GM23338 (cell line): ENCODE results near the gene GNB1. TPM values are rescaled to one million over a fixed set of nuclear protein-coding genes. Genes with fewer than 3 reads are reported as not detected.

Source experiments
- ATAC-seq: fragments of 200-7000 bp; cut with Tn5 transposase; 3 replicates; pipeline ENCODE4 v1.9.1; 2020
- DNase-seq: peaks from one replicate; pipeline ENCODE4 v3.0.0-alpha.2; 2015; ENCODE audit warnings: low spot score
- H2AFZ ChIP-seq: fragments of 200-600 bp; sonication (generic); 2 replicates; pipeline ENCODE4 v1.8.0; 2016; ENCODE audit warnings: antibody characterized with exemption, mild to moderate bottlenecking, moderate library complexity
- H3F3A ChIP-seq: fragments of 200-600 bp; sonication (generic); replicated peaks from 2 replicates; pipeline ENCODE4 v1.8.0; 2017; ENCODE audit warnings: antibody characterized with exemption, mixed run types, low read depth
- H3K27ac ChIP-seq: fragments of 200-600 bp; sonication (generic); 2 replicates; pipeline ENCODE4 v1.6.1; 2016; ENCODE audit warnings: low read depth
- H3K27me3 ChIP-seq: fragments of 200-600 bp; sonication (generic); 2 replicates; pipeline ENCODE4 v1.8.0; 2016; ENCODE audit warnings: mild to moderate bottlenecking, mixed run types, moderate library complexity; ENCODE audit not compliant: insufficient read depth
- H3K36me3 ChIP-seq: fragments of 200-600 bp; sonication (generic); 2 replicates; pipeline ENCODE4 v1.8.0; 2016; ENCODE audit warnings: mild to moderate bottlenecking; ENCODE audit not compliant: insufficient read depth
- H3K4me1 ChIP-seq: fragments of 200-600 bp; sonication (generic); 2 replicates; pipeline ENCODE4 v1.8.0; 2016; ENCODE audit warnings: mild to moderate bottlenecking, moderate library complexity; ENCODE audit not compliant: insufficient read depth
- H3K4me2 ChIP-seq: fragments of 200-600 bp; sonication (generic); 2 replicates; pipeline ENCODE4 v1.7.1; 2017; ENCODE audit warnings: mixed run types
- H3K4me3 ChIP-seq: fragments of 200-600 bp; sonication (generic); 2 replicates; pipeline ENCODE4 v1.6.1; 2016; ENCODE audit warnings: mixed run types
- H3K79me2 ChIP-seq: fragments of 200-600 bp; sonication (generic); replicated peaks from 2 replicates; pipeline ENCODE4 v1.8.0; 2017; ENCODE audit warnings: mild to moderate bottlenecking; ENCODE audit not compliant: insufficient read depth
- H3K9me2 ChIP-seq: fragments of 200-600 bp; sonication (generic); 2 replicates; pipeline ENCODE4 v1.8.0; 2017; ENCODE audit not compliant: insufficient read depth
- H4K20me1 ChIP-seq: fragments of 200-600 bp; sonication (generic); replicated peaks from 2 replicates; pipeline ENCODE4 v1.8.0; 2017; ENCODE audit warnings: mild to moderate bottlenecking; ENCODE audit not compliant: insufficient read depth
- H3K27ac Mint-ChIP-seq: 2 replicates; pipeline ENCODE4 v1.8.0; 2020; ENCODE audit warnings: inconsistent platforms, mild to moderate bottlenecking, moderate library complexity, mixed read lengths
- H3K27me3 Mint-ChIP-seq: 3 replicates; pipeline ENCODE4 v1.8.0; 2022; ENCODE audit warnings: low read depth, mild to moderate bottlenecking, moderate library complexity, mixed read lengths, inconsistent platforms; ENCODE audit not compliant: insufficient read depth, poor library complexity
- H3K36me3 Mint-ChIP-seq: 3 replicates; pipeline ENCODE4 v1.8.0; 2021; ENCODE audit warnings: low read depth, mild to moderate bottlenecking, inconsistent platforms, moderate library complexity, mixed read lengths
- H3K4me1 Mint-ChIP-seq: 3 replicates; pipeline ENCODE4 v1.8.0; 2020; ENCODE audit warnings: mild to moderate bottlenecking, inconsistent platforms, mixed read lengths
- H3K4me3 Mint-ChIP-seq: 3 replicates; pipeline ENCODE4 v1.8.0; 2021; ENCODE audit warnings: moderate library complexity, mild to moderate bottlenecking, inconsistent platforms, mixed read lengths
- H3K9me3 Mint-ChIP-seq: 3 replicates; pipeline ENCODE4 v1.8.0; 2020; ENCODE audit warnings: moderate library complexity, mild to moderate bottlenecking, inconsistent platforms, mixed read lengths
- CREB1 ChIP-seq: fragments of 250-450 bp; sonication (Bioruptor Pico); IDR thresholded peaks from 2 replicates; pipeline ENCODE4 v1.5.0; 2020; ENCODE audit warnings: low read depth, mild to moderate bottlenecking, moderate library complexity
- ETS1 ChIP-seq: IDR thresholded peaks from 2 replicates; pipeline ENCODE4 v1.6.1; 2016; ENCODE audit warnings: antibody characterized with exemption
- EZH2 ChIP-seq: fragments of 200-600 bp; sonication (generic); IDR thresholded peaks from one replicate; pipeline ENCODE4 v1.8.0; 2017; ENCODE audit warnings: antibody characterized with exemption, mild to moderate bottlenecking, low read depth; ENCODE audit not compliant: unreplicated experiment
- EZH2phosphoT487 ChIP-seq: fragments of 200-600 bp; sonication (generic); IDR thresholded peaks from one replicate; pipeline ENCODE4 v1.8.1; 2018; ENCODE audit warnings: antibody characterized with exemption; ENCODE audit not compliant: unreplicated experiment
- JUNB ChIP-seq: IDR thresholded peaks from one replicate; pipeline ENCODE4 v1.6.1; 2016; ENCODE audit warnings: antibody characterized with exemption; ENCODE audit not compliant: unreplicated experiment
- NANOG ChIP-seq: IDR thresholded peaks from 2 replicates; pipeline ENCODE4 v1.6.1; 2016; ENCODE audit warnings: antibody characterized with exemption, borderline replicate concordance
- POLR2AphosphoS5 ChIP-seq: IDR thresholded peaks from 2 replicates; pipeline ENCODE4 v1.6.1; 2016; ENCODE audit warnings: antibody characterized with exemption, low read depth
- REST ChIP-seq: IDR thresholded peaks from one replicate; pipeline ENCODE4 v1.6.1; 2018; ENCODE audit warnings: antibody characterized with exemption; ENCODE audit not compliant: unreplicated experiment
- STAT1 ChIP-seq: IDR thresholded peaks from one replicate; pipeline ENCODE4 v1.6.1; 2016; ENCODE audit warnings: antibody characterized with exemption; ENCODE audit not compliant: unreplicated experiment
- ZNF114 ChIP-seq: fragments of 250-450 bp; sonication (Bioruptor Pico); IDR thresholded peaks from 2 replicates; pipeline ENCODE4 v1.5.0; 2020; ENCODE audit warnings: mild to moderate bottlenecking, moderate library complexity
- ZNF331 ChIP-seq: fragments of 250-450 bp; sonication (Bioruptor Pico); IDR thresholded peaks from 2 replicates; pipeline ENCODE4 v1.5.0; 2020; ENCODE audit warnings: low read depth, mild to moderate bottlenecking, moderate library complexity
- polyA plus RNA-seq: library from polyadenylated mRNA; unstranded; fragments of >200 nt; fragmentation: Nextera tagmentation; extraction: Ambion mirVana; gene quantifications from 2 replicates; pipeline ENCODE4 v1.2.1, GENCODE V29; 2016
- total RNA-seq: library from RNA; depleted of rRNA; stranded (reverse); fragments of >200 nt; shearing (Covaris generic); gene quantifications from 2 replicates; pipeline ENCODE4 v1.2.3, GENCODE V29; 2014

GNB1 gene
- total and polyA plus RNA-seq, 2 experiments from 2014 or later: 65.4 to 138 TPM

GRCh38 chr1:1755426-1755825 lies 135.5 kb downstream of the GNB1 start:
- Histone ChIP-seq H3K4me3 (no peak overlapping the region), H4K20me1 (peaks cover 7% of the 10 kb centered on the region; the same call in 1 of the 2 replicates), H3K4me2 (no peak overlapping the region), H3K36me3 (peaks cover 4% of the 10 kb centered on the region; the same call in 1 of the 2 replicates), H3K79me2 (peaks cover 13% of the 10 kb centered on the region), H3K27me3 (no peaks in the 10 kb centered on the region), H2AFZ (no peak overlapping the region), H3K27ac (no peak overlapping the region), H3K4me1 (no peaks in the 10 kb centered on the region), H3K9me2 (no peaks in the 10 kb centered on the region), H3F3A (peaks cover 15% of the 10 kb centered on the region; the same call in 1 of the 2 replicates)
- ATAC-seq (no peak), DNase-seq (no peak)
- TF ChIP-seq REST: no peak
- TF ChIP-seq ZNF331: no peak
- no peak for TF ChIP-seq ETS1
- TF ChIP-seq EZH2phosphoT487: no peak
- TF ChIP-seq ZNF114 (CRISPR knock-in tag): no peak
- H3K27me3 Mint-ChIP-seq: peaks cover 17% of the 10 kb centered on the region
- no peak overlapping the region for H3K4me3 Mint-ChIP-seq
- peaks cover 58% of the 10 kb centered on the region for H3K36me3 Mint-ChIP-seq
- H3K9me3 Mint-ChIP-seq: no peaks in the 10 kb centered on the region
- peaks cover 3% of the 10 kb centered on the region; the same call in 2 of the 3 replicates for H3K4me1 Mint-ChIP-seq
- H3K27ac Mint-ChIP-seq: no peak overlapping the region; the same call in 1 of the 2 replicates

- Histone ChIP-seq H4K20me1 (peaks cover 7% of the 10 kb centered on the region; the same call in 1 of the 2 replicates), H3K27me3 (no peaks in the 10 kb centered on the region), H3K9me2 (no peaks in the 10 kb centered on the region), H3K4me3 (no peak overlapping the region), H3K79me2 (peaks cover 6% of the 10 kb centered on the region), H3K27ac (no peak overlapping the region), H3F3A (peaks cover 15% of the 10 kb centered on the region; the same call in 1 of the 2 replicates), H2AFZ (no peak overlapping the region), H3K36me3 (peaks cover 4% of the 10 kb centered on the region; the same call in 1 of the 2 replicates), H3K4me1 (no peaks in the 10 kb centered on the region), H3K4me2 (no peak overlapping the region)
- no peak for DNase-seq
- peaks cover 5% of the 10 kb centered on the region; the same call in 2 of the 3 replicates for H3K4me1 Mint-ChIP-seq
- peaks cover 15% of the 10 kb centered on the region for H3K27me3 Mint-ChIP-seq
- H3K27ac Mint-ChIP-seq: no peak overlapping the region
- H3K4me3 Mint-ChIP-seq: no peak overlapping the region
- no peak for ATAC-seq
- H3K36me3 Mint-ChIP-seq: peaks cover 49% of the 10 kb centered on the region
- no peaks in the 10 kb centered on the region for H3K9me3 Mint-ChIP-seq
- TF ChIP-seq ETS1 (no peak), ZNF331 (no peak), CREB1 (CRISPR knock-in tag) (no peak), STAT1 (no peak), JUNB (no peak), NANOG (no peak), REST (no peak), ZNF114 (CRISPR knock-in tag) (no peak), POLR2AphosphoS5 (no peak), EZH2 (no peak)
Measured at GRCh38 chr1:1754051-1754815, 136.7 kb downstream of the GNB1 start.
